Astrocyte (in vitro differentiated cells and primary cell): Measurements from ENCODE around the gene MRGPRX1.
"Not testable (repeated sequence)": the region's sequence is repeated elsewhere in the genome, so short reads cannot be mapped to it uniquely, and the experiment has no call there.

Experiments used
- CTCF ChIP-seq: IDR thresholded peaks from 2 replicates; pipeline ENCODE4 v1.5.1; 2011; ENCODE audit warnings: low read depth, mild to moderate bottlenecking, inconsistent platforms, low read length, moderate library complexity; ENCODE audit not compliant: insufficient read depth
- EZH2 ChIP-seq: IDR thresholded peaks from 2 replicates; pipeline ENCODE4 v1.6.1; 2012; ENCODE audit warnings: mild to moderate bottlenecking, low read length, inconsistent platforms; ENCODE audit not compliant: insufficient read depth

- not testable (repeated sequence) for TF ChIP-seq CTCF, EZH2
These were observed 47.5 kb downstream of the MRGPRX1 start for GRCh38 chr11:18891712-18892111.
